C4-2B (cell line): ENCODE measurements around the gene CFAP410.

Experiments
- ZFX ChIP-seq: fragments of 450-650 bp; IDR thresholded peaks from 2 replicates; pipeline ENCODE4 v1.6.1; 2017
- TF ChIP-seq, protein P1 (sequence below): fragments of 450-650 bp; conservative IDR thresholded peaks from 2 replicates; pipeline ENCODE4 v1.5.1; 2017; ENCODE audit warnings: mild to moderate bottlenecking

DNA sequence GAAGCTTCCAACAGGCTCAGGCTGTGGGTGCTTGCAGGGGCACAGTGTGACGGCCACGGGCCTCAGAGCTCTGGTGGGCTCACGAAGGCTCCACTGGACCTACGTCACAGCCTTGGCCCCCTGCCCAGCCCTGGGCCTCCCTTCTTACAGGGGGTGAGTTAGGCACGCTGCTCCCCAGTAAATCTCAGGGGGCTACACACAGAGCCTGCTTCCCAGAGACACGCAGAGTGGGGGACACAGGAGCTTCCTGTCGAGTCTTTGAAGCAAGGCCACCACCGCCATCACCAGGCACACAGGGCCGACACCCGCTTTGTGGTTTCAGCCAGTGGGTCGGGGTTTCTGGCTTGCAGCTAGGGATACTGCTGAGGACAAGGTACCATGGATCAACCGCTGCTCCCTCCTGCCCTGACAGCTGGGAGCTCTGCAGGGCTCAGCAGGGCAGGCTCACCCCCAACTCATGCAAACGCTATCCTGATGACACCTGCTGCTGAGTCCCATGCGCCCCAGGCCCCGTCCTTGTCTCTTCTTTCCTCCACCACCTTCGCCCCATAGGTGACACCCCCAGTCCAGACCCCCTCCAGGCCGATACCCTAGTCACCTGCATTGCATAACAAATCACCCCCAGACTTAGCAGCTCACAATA lies 5.5 kb upstream of the CFAP410 start:
- TF ChIP-seq, protein P1, sequence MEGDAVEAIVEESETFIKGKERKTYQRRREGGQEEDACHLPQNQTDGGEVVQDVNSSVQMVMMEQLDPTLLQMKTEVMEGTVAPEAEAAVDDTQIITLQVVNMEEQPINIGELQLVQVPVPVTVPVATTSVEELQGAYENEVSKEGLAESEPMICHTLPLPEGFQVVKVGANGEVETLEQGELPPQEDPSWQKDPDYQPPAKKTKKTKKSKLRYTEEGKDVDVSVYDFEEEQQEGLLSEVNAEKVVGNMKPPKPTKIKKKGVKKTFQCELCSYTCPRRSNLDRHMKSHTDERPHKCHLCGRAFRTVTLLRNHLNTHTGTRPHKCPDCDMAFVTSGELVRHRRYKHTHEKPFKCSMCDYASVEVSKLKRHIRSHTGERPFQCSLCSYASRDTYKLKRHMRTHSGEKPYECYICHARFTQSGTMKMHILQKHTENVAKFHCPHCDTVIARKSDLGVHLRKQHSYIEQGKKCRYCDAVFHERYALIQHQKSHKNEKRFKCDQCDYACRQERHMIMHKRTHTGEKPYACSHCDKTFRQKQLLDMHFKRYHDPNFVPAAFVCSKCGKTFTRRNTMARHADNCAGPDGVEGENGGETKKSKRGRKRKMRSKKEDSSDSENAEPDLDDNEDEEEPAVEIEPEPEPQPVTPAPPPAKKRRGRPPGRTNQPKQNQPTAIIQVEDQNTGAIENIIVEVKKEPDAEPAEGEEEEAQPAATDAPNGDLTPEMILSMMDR: no peak
- TF ChIP-seq ZFX: no peak
